Measurements from ENCODE around the gene RAB31. TPM values are rescaled to one million over a fixed set of nuclear protein-coding genes. Genes with fewer than 3 reads are reported as not detected.

The RAB31 gene
- total and polyA plus RNA-seq, 5 donors: 9.1 to 42.3 (median 24.3) TPM

DNA sequence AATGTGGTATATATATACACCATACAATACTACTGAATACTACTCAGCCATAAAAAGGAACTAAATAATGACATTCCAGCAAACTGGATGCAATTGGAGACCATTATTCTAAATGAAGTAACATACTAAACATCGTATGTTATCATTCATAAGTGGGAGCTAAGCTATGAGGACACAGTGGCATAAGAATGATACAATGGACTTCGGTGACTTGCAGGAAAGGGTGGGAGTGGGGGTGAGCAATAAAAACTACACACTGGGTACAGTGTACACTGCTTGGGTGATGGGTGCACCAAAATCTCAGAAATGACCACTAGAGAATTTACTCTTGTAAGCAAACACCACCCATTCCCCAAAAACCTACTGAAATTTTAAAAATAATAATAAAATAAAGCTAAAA, 87.9 kb downstream of the RAB31 start:
- Histone ChIP-seq H3K27ac (ENCODE audit: low read length) (no peak overlapping the region), H3K4me1 (ENCODE audit: control insufficient read depth, insufficient read depth, low read length) (no peaks in the 10 kb centered on the region), H3K9me3 (ENCODE audit: control insufficient read depth, low read length) (no peaks in the 10 kb centered on the region), H3K4me3 (ENCODE audit: low read length) (no peak overlapping the region), H3K27me3 (ENCODE audit: control insufficient read depth, insufficient read depth) (no peaks in the 10 kb centered on the region)
- intact Hi-C loops (cut with DNase I): no loop called here
- no peak for DNase-seq
- ATAC-seq: no peak
- WGBS: 71% methylated on average over 2 of the region's 2 CpGs

DNA sequence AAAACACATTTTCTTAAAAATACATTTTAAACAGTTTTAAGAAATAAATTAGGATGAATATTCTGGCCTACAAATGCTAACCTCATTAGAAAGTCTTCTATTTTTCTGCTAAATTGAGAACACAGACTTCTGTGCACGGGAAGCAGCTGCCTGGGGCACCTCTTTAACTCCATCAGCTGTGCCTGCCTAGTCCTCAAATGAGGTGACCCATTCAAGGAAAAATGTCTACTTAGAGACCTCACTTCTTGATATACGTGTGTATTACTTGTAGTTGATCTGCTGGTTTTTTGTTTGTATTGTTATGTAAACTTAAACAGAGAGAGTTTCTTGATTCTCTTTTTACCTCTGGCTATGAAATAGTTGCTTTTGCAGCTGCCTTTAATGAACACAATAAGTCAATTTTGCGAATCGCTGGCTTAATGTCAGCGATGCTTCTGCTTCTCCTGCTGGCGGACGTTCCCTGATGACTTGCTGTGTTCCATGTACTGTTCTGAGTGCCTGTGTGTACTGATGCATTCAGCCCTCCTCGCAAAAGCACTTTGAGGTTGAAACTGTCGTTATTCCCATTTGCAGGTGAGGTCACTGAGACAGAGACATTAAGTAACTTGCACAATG, 88.9 kb downstream of the RAB31 start:
- no peaks in the 10 kb centered on the region for H3K4me1 ChIP-seq (ENCODE audit: control insufficient read depth, insufficient read depth, low read length)
- DNase-seq (peak in 1 of 3 donors; percentile 60), ATAC-seq (peak in 1 of 2 donors; percentile 16)
- intact Hi-C loops (cut with DNase I): no loop called here
- H3K27ac ChIP-seq (ENCODE audit: low read length): peak overlapping the region; percentile 58
- no peaks in the 10 kb centered on the region for H3K9me3 ChIP-seq (ENCODE audit: control insufficient read depth, low read length)
- H3K27me3 ChIP-seq (ENCODE audit: control insufficient read depth, insufficient read depth): no peaks in the 10 kb centered on the region
- 60% methylated on average over 9 of the region's 9 CpGs for WGBS
- H3K4me3 ChIP-seq (ENCODE audit: low read length): no peak overlapping the region

DNA sequence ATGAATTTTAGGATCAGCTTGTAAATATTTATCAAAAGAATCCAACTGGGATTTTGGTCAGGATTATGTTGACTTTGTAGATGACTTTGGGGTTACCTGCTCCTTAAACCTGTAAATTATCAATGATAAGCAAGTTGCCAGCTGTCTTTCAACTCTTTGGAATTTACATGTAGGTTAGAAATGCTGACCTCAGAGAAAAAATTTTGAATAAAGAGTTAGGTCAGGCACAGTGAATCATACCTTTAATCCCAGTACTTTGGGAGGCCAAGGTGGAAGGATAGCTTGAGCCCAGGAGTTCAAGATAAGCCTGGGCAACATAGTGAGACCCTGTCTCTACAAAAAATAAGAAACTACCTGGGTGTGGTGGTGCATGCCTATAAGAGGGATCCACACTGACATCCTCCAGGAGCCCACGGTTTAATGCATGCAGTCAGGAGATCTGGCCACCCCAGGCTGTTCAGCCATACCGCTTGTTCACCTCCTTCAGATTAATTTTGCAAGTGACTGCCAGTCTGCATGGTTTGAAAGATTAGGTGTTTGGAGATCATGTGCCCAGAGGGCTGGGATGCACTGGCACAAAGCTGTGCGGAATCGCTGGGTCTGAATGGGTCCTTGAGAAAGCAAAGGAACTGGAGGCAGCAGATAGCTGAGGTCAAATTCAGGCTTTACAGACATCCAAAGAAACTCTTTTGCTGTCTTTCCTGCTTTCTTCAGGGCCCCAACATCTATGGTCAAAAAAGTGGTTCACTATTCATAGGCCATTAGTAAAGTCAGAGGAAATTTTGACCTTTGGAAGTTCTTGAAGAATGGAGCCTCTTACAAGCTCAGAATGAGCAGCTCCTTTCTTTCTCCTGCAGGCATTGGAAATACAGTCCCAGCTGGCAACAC, 94.3 kb downstream of the RAB31 start:
- intact Hi-C loops (cut with DNase I): loop anchor here in 3 of 4 donors (10.0 kb wide), 3 partner anchors 112 to 152 kb away; partner anchors contain the start of gene VAPA (in 1 of the 3)
- Histone ChIP-seq H3K9me3 (ENCODE audit: control insufficient read depth, low read length) (no peaks in the 10 kb centered on the region), H3K27ac (ENCODE audit: low read length) (no peak overlapping the region), H3K4me1 (ENCODE audit: control insufficient read depth, insufficient read depth, low read length) (peaks cover 4% of the 10 kb centered on the region), H3K4me3 (ENCODE audit: low read length) (no peak overlapping the region), H3K27me3 (ENCODE audit: control insufficient read depth, insufficient read depth) (no peaks in the 10 kb centered on the region)
- DNase-seq (no peak), ATAC-seq (no peak)
- WGBS: 70% methylated on average over 4 of the region's 4 CpGs

DNA sequence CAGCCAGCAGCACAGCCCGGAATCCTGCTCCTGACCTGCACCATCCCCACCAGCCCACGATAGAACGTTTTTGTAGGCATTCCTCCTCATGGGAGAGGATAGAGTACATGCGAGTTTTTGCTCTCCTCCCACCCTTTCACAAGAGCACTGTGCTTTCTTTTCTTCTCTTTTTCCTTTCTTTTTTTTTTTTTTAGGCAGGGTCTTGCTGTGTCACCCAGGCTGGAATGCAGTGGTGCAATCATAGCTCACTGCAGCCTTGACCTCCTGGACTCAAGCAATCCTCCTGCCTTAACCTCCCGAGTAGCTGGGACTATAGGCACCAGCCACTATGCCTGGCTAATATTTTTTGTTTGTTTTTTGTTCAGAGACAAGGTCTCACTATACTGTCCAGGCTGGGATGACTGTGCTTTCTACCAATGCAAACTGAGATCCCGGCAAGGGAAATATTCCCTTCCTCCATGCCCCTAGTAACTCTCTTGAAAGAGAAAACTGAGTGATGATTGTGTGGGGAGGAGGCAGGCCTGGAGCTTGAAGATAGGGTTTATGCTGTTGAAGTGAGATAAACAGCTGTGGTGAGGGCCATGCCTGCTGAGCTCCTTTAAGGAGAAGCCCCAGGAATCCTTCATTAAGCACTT, 95.1 kb downstream of the RAB31 start:
- no peaks in the 10 kb centered on the region for H3K9me3 ChIP-seq (ENCODE audit: control insufficient read depth, low read length)
- peaks cover 4% of the 10 kb centered on the region for H3K4me1 ChIP-seq (ENCODE audit: control insufficient read depth, insufficient read depth, low read length)
- H3K27ac ChIP-seq (ENCODE audit: low read length): peak overlapping the region; percentile 95
- H3K27me3 ChIP-seq (ENCODE audit: control insufficient read depth, insufficient read depth): no peaks in the 10 kb centered on the region
- ATAC-seq (no peak), DNase-seq (no peak)
- intact Hi-C loops (cut with DNase I): loop anchor here in 3 of 4 donors (10.0 kb wide), 3 partner anchors 112 to 152 kb away; partner anchors contain the start of gene VAPA (in 1 of the 3)
- H3K4me3 ChIP-seq (ENCODE audit: low read length): no peak overlapping the region
- 55% methylated on average over 6 of the region's 6 CpGs for WGBS

DNA sequence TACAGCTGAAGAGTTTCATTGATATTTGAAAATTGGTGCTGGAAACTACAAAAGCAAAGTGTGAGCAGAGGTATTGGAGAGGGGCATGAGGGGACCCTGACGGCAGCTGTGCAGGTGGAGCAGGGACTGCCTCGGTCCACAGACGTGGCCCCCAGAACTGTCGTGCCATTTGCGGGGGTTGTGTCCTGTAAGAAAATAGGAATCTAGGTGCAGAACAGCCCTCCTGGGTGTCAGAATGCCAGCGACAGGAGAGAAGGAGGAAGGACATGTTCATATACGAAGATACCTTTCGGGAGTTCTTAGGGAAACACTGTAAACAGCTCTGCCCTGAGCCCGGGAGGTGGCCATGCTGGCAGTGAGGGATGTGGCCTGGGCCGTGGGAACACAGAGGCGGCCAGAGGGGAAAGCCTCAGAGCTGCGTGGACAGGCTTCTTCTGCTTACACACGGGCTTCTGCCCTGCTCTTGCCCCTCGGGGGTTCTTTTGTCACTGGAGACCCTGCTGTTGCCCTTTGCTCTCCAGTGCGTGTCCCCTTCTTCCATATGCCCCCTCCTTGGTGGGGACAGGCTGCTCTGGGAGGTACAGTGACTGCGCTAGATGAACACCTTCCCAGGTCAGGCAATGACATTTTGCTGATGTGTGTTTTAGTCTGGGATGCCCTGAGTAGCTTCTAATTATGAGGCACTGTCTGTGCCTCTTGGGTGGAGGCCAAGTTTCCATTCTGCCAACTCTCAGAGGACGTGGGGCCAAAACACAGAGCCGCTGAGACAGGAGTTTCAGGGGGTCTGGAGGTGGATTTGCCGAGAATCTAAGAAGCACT, 95.8 kb downstream of the RAB31 start:
- H3K4me1 ChIP-seq (ENCODE audit: control insufficient read depth, insufficient read depth, low read length): peaks cover 5% of the 10 kb centered on the region
- no peaks in the 10 kb centered on the region for H3K9me3 ChIP-seq (ENCODE audit: control insufficient read depth, low read length)
- no peaks in the 10 kb centered on the region for H3K27me3 ChIP-seq (ENCODE audit: control insufficient read depth, insufficient read depth)
- peak overlapping the region; percentile 95 for H3K27ac ChIP-seq (ENCODE audit: low read length)
- intact Hi-C loops (cut with DNase I): loop anchor here in 3 of 4 donors (10.0 kb wide), 3 partner anchors 111 to 151 kb away; partner anchors contain the start of gene VAPA (in 1 of the 3)
- 58% methylated on average over 19 of the region's 19 CpGs for WGBS
- no peak overlapping the region for H3K4me3 ChIP-seq (ENCODE audit: low read length)
- peak; percentile 44 to 76 (median 69) for DNase-seq
- ATAC-seq: peak; percentile 63 to 71

DNA sequence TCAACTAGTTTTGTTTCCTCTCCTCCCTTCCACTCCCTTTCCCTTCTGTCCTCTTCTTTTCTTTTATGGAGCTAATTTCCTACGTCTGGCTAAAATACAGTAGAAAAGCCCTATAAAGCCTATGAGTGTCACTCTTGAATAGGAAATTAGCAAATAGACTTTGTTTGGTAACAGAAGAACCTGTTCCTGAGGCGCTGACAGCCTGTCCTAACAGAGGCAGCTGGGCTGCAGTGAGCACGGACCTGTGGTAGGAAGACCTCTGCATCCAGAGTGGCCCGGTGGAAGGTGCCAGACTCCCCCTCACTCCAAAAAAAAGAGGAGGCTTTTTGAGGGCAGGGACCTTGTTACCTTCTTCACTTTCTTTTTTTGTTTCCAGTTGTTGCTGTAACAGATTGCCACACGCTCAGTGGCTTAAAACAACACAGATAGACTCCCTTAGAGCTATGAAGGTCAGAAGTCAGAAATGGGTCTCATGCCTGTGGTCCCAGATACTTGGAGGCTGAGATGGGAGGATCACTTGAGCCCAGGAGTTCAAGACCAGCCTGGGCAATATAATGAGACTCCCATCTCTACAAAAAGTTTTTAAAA, 96.5 kb downstream of the RAB31 start:
- peaks cover 6% of the 10 kb centered on the region for H3K4me1 ChIP-seq (ENCODE audit: control insufficient read depth, insufficient read depth, low read length)
- peak in 2 of 3 donors; percentile 70 to 76 for DNase-seq
- intact Hi-C loops (cut with DNase I): loop anchor here in 3 of 4 donors (10.0 kb wide), 3 partner anchors 110 to 150 kb away; partner anchors contain the start of gene VAPA (in 1 of the 3)

DNA sequence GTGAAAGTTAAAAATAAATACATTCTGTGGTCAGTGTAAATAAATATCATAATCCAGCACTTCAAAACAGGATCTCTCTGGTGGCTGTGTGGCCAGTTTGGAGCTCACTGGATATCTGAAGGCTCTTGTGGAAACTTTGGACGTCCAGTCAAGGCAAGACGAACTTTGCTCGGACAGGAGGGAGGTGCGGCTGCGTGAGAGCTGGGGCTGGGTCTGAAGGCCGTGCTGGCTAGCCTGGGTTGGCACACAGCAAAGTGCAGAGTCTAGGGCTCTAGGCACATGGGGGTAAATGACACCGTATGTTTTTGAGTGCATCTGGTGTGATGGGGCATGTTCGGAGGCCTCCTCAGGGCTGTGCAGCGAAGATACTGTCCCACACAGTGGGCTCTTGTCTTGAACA, 98.8 kb downstream of the RAB31 start:
- DNase-seq (no peak), ATAC-seq (no peak)
- Histone ChIP-seq H3K27me3 (ENCODE audit: control insufficient read depth, insufficient read depth) (no peaks in the 10 kb centered on the region), H3K27ac (ENCODE audit: low read length) (no peak overlapping the region), H3K9me3 (ENCODE audit: control insufficient read depth, low read length) (no peaks in the 10 kb centered on the region), H3K4me1 (ENCODE audit: control insufficient read depth, insufficient read depth, low read length) (peaks cover 6% of the 10 kb centered on the region), H3K4me3 (ENCODE audit: low read length) (no peak overlapping the region)
- WGBS: 96% methylated on average over 9 of the region's 9 CpGs
- intact Hi-C loops (cut with DNase I): loop anchor here in 3 of 4 donors (10.0 kb wide), 3 partner anchors 108 to 148 kb away; partner anchors contain the start of gene VAPA (in 1 of the 3)

More for the DNA sequence above, 96.5 kb downstream of the RAB31 start:
- Histone ChIP-seq H3K9me3 (ENCODE audit: control insufficient read depth, low read length) (no peaks in the 10 kb centered on the region), H3K4me3 (ENCODE audit: low read length) (no peak overlapping the region), H3K27ac (ENCODE audit: low read length) (peak overlapping the region; percentile 95), H3K27me3 (ENCODE audit: control insufficient read depth, insufficient read depth) (no peaks in the 10 kb centered on the region)
- WGBS: 39% methylated on average over 5 of the region's 5 CpGs
- ATAC-seq: peak; percentile 61 to 77

DNA sequence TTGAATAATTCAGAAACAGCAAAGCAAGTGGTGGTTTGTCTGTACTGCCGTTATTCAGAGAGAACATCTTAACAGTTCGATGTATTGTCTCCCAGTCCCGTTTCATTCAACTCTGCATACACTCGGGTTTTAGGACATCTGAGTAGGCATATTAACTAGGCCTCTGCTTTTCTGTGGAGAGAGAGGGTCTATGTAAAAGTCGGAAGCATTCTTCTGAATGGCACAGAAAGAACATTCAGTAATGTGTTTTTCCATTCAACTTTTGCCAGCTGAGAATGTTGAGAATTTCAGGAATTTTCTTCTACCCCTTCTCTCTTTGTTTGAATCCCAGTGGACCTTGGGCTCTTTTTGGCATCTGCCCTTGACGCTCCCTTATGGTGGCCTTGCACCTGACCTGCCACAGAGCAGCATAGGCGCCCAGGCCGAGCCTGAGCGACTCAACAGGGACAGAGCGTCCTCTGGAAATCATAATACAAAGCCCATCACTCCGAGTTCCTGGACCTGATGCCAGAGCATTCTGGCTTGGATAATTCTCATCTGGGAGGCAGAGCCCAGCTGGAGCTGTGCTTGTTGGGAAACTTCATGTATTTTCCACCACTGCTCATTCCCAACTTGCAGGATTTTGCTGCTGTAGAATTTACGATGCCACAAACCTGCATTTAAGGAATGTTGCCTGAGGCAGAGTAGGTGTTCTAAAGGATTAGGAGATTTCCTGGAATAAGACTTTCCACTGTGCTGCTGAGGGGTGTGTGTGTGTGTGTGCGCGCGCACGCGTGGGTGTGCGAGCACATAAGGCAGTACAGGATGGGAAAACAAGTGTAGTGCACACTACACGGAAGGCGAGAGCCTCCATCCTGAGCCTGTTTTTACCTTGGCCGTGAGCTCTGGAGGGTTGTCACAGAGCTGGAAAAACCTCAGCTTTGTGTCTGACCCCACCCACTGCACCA, 100.5 kb downstream of the RAB31 start:
- ATAC-seq: peak; percentile 60 to 66
- intact Hi-C loops (cut with DNase I): loop anchor here in 3 of 4 donors (10.0 kb wide), 3 partner anchors 106 to 146 kb away; partner anchors contain the start of gene VAPA (in 1 of the 3)
- Histone ChIP-seq H3K9me3 (ENCODE audit: control insufficient read depth, low read length) (no peaks in the 10 kb centered on the region), H3K27ac (ENCODE audit: low read length) (peak overlapping the region; percentile 80), H3K4me3 (ENCODE audit: low read length) (no peak overlapping the region), H3K4me1 (ENCODE audit: control insufficient read depth, insufficient read depth, low read length) (peaks cover 2% of the 10 kb centered on the region), H3K27me3 (ENCODE audit: control insufficient read depth, insufficient read depth) (no peaks in the 10 kb centered on the region)
- peak in 1 of 3 donors; percentile 74 for DNase-seq
- WGBS: 63% methylated on average over 21 of the region's 21 CpGs

DNA sequence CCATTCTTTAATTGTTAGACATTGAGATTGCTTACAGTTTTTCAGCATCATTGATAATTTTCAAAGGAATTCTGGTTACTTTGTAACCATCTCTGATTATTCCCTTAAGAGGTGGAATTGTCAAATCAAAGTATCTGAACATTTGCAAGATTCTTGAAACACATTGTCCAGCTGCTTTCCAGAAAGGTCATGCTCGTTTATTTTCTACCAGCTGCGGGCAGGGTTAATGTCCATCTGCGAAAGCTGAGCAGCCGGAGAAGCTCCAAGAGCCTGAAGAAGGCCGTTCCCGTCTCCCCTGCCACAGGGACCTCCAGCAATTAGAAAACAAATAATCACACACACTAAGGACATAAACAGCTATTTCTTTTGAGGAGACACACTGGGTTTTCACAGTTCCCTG, 101.6 kb downstream of the RAB31 start:
- Histone ChIP-seq H3K9me3 (ENCODE audit: control insufficient read depth, low read length) (no peaks in the 10 kb centered on the region), H3K4me1 (ENCODE audit: control insufficient read depth, insufficient read depth, low read length) (peaks cover 2% of the 10 kb centered on the region), H3K27me3 (ENCODE audit: control insufficient read depth, insufficient read depth) (no peaks in the 10 kb centered on the region), H3K4me3 (ENCODE audit: low read length) (no peak overlapping the region), H3K27ac (ENCODE audit: low read length) (no peak overlapping the region)
- intact Hi-C loops (cut with DNase I): loop anchor here in 3 of 4 donors (10.0 kb wide), 3 partner anchors 105 to 145 kb away; partner anchors contain the start of gene VAPA (in 1 of the 3)
- WGBS: 69% methylated on average over 6 of the region's 6 CpGs
- DNase-seq (no peak), ATAC-seq (no peak)

All from right cardiac atrium (tissue), 5 donors.